ENCODE results near the gene ATP11A. TPM values are rescaled to one million over a fixed set of nuclear protein-coding genes. Genes with fewer than 3 reads are reported as not detected.

Gene ATP11A
- total RNA-seq, 3 donors from 2014 or later, result 15.5 to 28.7 (median 19.4) TPM

DNA sequence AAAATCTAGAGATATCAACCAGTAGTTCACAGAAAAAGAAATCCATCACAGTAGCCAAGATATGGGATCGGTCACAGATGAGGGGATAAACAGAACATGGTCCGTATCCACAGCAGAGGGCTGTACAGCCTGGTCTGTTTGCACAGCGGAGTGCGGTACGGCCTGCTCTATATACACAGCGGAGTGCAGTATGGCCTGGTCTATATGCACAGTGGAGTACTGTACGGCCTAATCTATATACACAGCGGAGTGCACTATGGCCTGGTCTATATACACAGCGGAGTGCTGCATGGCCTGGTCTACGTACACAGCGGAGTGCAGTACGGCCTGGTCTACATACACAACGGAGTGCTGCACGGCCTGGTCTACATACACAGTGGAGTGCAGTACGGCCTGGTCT, 236.2 kb downstream of the ATP11A start:
- ATAC-seq (no peak), DNase-seq (no peak)
- Histone ChIP-seq H3K4me3 (no peak overlapping the region), H3K4me1 (ENCODE audit: low read depth) (peaks cover 14% of the 10 kb centered on the region), H3K36me3 (ENCODE audit: low read depth) (no peaks in the 10 kb centered on the region), H3K9me3 (no peaks in the 10 kb centered on the region)
- TF ChIP-seq, protein P1, sequence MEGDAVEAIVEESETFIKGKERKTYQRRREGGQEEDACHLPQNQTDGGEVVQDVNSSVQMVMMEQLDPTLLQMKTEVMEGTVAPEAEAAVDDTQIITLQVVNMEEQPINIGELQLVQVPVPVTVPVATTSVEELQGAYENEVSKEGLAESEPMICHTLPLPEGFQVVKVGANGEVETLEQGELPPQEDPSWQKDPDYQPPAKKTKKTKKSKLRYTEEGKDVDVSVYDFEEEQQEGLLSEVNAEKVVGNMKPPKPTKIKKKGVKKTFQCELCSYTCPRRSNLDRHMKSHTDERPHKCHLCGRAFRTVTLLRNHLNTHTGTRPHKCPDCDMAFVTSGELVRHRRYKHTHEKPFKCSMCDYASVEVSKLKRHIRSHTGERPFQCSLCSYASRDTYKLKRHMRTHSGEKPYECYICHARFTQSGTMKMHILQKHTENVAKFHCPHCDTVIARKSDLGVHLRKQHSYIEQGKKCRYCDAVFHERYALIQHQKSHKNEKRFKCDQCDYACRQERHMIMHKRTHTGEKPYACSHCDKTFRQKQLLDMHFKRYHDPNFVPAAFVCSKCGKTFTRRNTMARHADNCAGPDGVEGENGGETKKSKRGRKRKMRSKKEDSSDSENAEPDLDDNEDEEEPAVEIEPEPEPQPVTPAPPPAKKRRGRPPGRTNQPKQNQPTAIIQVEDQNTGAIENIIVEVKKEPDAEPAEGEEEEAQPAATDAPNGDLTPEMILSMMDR (IDR thresholded peaks at IDR 0.05), result no peak
- intact Hi-C loops (cut with DNase I, micrococcal nuclease), result no loop called here

DNA sequence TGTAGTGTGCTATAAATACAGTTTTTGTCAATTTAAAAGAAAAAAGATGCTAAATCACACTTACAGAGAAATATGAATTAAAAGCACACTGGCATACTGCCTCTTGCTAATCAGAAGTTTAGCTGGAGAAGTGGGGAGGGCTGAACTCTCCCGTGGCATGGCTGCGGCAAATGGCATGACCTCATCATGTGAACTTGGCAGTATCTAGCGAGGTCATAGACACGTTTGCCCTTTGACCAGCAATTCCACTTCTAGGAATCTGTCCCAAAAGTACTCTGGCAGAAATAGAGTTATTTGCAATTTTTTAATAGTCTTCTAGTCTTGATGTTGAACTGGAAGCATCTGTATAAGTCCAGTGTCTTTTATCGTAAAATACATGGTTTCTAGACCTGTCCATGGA, 237.2 kb downstream of the ATP11A start:
- intact Hi-C loops (cut with DNase I, micrococcal nuclease), result no loop called here
- H3K4me1 ChIP-seq (ENCODE audit: low read depth), result peaks cover 18% of the 10 kb centered on the region
- H3K4me3 ChIP-seq, result no peak overlapping the region
- H3K9me3 ChIP-seq, result no peaks in the 10 kb centered on the region
- DNase-seq (no peak), ATAC-seq (no peak)
- TF ChIP-seq, protein P1 (IDR thresholded peaks at IDR 0.05), result no peak
- H3K36me3 ChIP-seq (ENCODE audit: low read depth), result no peaks in the 10 kb centered on the region

DNA sequence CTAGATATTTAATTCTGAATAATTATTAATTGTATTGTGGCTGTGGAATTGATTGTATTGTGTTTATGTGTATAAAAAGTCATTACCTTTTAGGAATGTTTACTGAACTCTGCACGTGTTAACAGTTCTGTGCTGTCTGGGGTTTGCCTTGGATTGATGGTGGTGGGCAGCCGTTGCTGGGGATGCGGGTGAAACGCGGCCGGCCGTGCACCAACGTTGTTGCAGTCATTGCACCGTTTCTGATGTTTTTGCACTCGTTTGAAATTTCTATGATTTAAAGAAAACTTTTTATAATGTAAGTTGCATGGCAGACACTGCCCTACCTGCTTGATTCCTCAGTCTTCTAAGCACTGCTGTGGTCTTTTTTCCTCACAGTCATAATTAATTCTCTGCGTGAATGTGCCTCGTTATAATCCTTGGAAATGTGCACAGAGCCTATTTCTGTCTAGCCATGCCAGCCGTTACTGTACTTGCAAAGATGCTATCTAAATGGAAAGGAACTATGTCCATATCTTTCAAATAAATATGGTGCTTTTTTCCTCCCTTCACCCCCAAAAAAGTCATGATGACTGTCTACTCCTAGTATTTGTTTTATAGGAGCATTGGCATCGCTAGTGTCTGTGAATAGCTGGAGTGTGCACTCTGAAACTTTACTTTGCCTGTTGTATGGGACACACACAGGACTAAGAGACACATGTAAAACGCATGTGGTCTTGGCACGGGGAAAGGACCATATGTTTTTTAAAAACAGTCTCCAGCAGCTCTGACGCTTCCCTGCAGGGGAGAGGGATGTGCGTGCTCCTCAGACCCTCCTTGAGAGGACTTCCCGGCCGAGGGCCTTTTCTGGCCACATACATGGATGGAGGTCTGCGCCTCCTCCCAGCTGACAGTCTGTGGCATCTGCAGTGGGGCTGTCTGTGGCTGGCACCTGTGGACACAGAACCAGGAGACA, 238.5 kb downstream of the ATP11A start:
- H3K4me3 ChIP-seq, result no peak overlapping the region
- intact Hi-C loops (cut with DNase I, micrococcal nuclease), result no loop called here
- H3K9me3 ChIP-seq, result no peaks in the 10 kb centered on the region
- DNase-seq (no peak), ATAC-seq (no peak)
- H3K4me1 ChIP-seq (ENCODE audit: low read depth), result peaks cover 18% of the 10 kb centered on the region
- TF ChIP-seq, protein P1 (IDR thresholded peaks at IDR 0.05), result no peak
- H3K36me3 ChIP-seq (ENCODE audit: low read depth), result no peaks in the 10 kb centered on the region

DNA sequence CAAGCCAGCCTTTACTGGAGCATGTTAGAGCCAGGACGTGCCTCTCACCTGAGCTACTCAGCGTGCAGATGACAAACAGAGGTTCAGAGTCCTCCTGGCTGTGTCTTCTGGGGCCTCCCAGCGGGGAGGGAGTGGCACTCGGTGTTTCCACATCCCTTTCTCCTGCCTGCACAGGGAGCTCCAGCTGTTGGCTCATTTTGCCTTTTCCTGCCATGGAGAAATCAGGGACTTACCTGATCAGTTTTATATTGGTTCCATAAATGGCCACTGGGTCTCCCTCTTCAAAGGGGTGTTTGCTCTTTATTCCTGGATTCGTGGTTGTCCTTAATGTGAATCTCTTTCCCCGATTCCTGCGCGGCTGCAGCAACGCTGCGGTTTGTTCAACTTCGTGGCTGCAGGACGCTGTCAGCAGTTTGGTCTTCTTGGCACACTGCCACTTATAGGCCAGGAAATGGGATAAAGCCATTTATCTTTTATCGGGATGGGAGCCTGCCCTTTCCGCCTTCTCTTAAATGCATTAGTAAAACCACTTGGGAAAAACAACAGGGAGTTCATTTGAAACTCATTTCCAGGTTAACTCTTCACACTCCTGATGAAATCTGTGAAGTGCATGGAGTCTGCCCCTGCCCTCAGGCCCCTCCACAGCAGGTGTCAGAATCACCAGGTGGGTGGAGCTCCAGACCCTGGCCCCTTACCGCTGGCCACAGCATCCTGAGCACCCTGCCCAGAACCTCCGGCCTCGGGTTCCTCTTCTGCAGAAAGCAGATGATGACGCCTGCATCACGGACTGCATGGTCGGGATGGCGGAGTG, 239.3 kb downstream of the ATP11A start:
- H3K4me1 ChIP-seq (ENCODE audit: low read depth), result peaks cover 18% of the 10 kb centered on the region
- no peaks in the 10 kb centered on the region for H3K9me3 ChIP-seq
- H3K4me3 ChIP-seq, result no peak overlapping the region
- no peaks in the 10 kb centered on the region for H3K36me3 ChIP-seq (ENCODE audit: low read depth)
- ATAC-seq (peak; percentile 86), DNase-seq (peak in 2 of 3 donors; percentile 68 to 72)
- TF ChIP-seq, protein P1 (IDR thresholded peaks at IDR 0.05), result no peak
- intact Hi-C loops (cut with DNase I, micrococcal nuclease), result no loop called here

DNA sequence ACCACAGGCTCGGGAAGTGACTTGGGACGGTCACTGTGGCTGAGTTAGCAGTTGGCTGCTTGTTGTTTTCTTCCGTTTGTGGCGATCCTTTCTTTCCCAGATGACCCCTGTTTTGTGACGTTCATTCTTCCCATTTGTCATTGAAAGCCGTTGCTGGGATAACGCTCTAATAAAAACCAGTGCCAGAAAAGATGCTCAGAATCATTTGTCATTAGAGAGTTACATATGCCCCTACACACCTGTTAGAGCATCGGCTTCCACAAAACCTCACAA, 239.9 kb downstream of the ATP11A start:
- DNase-seq (no peak), ATAC-seq (no peak)
- peaks cover 18% of the 10 kb centered on the region for H3K4me1 ChIP-seq (ENCODE audit: low read depth)
- H3K9me3 ChIP-seq, result no peaks in the 10 kb centered on the region
- TF ChIP-seq, protein P1 (IDR thresholded peaks at IDR 0.05), result no peak
- no peaks in the 10 kb centered on the region for H3K36me3 ChIP-seq (ENCODE audit: low read depth)
- H3K4me3 ChIP-seq, result no peak overlapping the region
- intact Hi-C loops (cut with DNase I, micrococcal nuclease), result no loop called here

Measured in mucosa of descending colon (tissue), 3 donors.